Parathyroid adenoma (tissue), 2 donors: ENCODE measurements around the gene TMEM87B.

Experiments
- H2AFZ ChIP-seq: fragments of 300-600 bp; sonication (generic); one replicate; pipeline ENCODE4 v1.7.0; 2017; ENCODE audit warnings: antibody characterized with exemption, mild to moderate bottlenecking
- H3K27ac ChIP-seq: fragments of 300-600 bp; sonication (generic); one replicate; pipeline ENCODE4 v1.7.0; 2017
- H3K27me3 ChIP-seq: fragments of 300-600 bp; sonication (generic); one replicate; pipeline ENCODE4 v1.7.0; 2017; ENCODE audit warnings: low read length; ENCODE audit not compliant: control insufficient read depth, insufficient read depth
- H3K36me3 ChIP-seq: fragments of 300-600 bp; sonication (generic); one replicate; pipeline ENCODE4 v1.7.0; 2017; ENCODE audit warnings: low read length; ENCODE audit not compliant: control insufficient read depth, insufficient read depth
- H3K4me1 ChIP-seq: fragments of 300-600 bp; sonication (generic); one replicate; pipeline ENCODE4 v1.7.0; 2017; ENCODE audit warnings: control low read depth
- H3K4me2 ChIP-seq: fragments of 300-600 bp; sonication (generic); one replicate; pipeline ENCODE4 v1.7.0; 2017; ENCODE audit warnings: low read length
- H3K4me3 ChIP-seq: fragments of 300-600 bp; sonication (generic); one replicate; pipeline ENCODE4 v1.7.0; 2017; ENCODE audit warnings: low read depth, low read length
- H3K79me2 ChIP-seq: fragments of 300-600 bp; sonication (generic); one replicate; pipeline ENCODE4 v1.7.0; 2017; ENCODE audit warnings: control low read depth
- H3K9ac ChIP-seq: fragments of 300-600 bp; sonication (generic); one replicate; pipeline ENCODE4 v1.7.0; 2017; ENCODE audit warnings: mild to moderate bottlenecking
- H3K9me3 ChIP-seq: fragments of 300-600 bp; sonication (generic); one replicate; pipeline ENCODE4 v1.7.0; 2017; ENCODE audit warnings: low read length; ENCODE audit not compliant: control insufficient read depth
- TF ChIP-seq, protein P1 (sequence below): fragments of 300-600 bp; sonication (generic); IDR thresholded peaks from one replicate; pipeline ENCODE4 v1.7.0; 2017; ENCODE audit warnings: antibody characterized with exemption, mild to moderate bottlenecking
- donor health status: primary hyperparathyroidism.

The TMEM87B gene

DNA sequence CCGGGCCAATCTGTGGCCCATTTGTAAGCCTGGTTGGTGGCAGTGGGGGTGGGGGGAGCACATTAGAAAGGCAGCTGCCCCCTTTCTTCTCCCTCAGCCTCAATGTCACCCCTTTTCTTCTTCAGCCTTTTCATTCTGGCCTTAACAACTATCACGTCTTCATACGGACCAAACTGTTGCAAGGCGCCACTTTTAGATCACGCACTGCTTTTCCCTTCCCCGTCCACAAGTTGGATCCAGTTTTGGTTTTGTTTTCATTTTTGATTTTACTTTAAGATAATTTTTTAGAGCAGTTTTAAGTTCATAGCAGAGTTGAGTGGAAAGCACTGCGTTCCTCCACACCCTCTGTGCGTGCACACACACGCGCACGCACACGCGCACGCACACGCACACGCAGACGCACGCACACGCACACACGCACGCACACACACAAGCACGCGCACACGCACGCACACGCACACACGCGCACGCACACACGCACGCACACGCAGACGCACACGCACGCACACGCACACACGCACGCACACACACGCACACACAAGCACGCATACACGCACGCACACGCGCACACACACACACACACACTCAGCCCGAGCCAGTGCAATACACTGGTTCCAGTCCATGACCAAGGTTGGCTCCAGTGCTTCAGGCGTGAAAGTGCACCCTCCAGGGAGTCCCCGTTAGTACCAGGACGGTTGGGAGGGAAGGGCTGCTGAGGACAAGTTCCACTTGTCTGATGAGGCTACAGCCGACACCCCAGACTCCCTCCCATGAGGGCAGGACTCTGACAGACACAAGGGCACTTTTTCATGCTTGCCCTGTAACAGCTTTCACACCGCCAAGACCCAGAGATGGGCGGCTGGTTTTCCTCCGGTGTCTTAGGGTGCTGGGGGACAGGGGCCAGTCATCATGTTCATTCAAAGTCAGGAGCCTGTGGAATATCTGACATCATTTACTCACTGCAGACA is 105.5 kb downstream of the TMEM87B start:
- Histone ChIP-seq H3K27ac (no peak overlapping the region), H3K27me3 (no peaks in the 10 kb centered on the region), H3K4me1 (no peaks in the 10 kb centered on the region), H3K36me3 (no peaks in the 10 kb centered on the region), H3K9me3 (no peaks in the 10 kb centered on the region), H3K4me3 (no peak overlapping the region), H3K9ac (no peak overlapping the region), H3K79me2 (no peaks in the 10 kb centered on the region), H3K4me2 (no peak overlapping the region), H2AFZ (no peak overlapping the region)
- TF ChIP-seq, protein P1, sequence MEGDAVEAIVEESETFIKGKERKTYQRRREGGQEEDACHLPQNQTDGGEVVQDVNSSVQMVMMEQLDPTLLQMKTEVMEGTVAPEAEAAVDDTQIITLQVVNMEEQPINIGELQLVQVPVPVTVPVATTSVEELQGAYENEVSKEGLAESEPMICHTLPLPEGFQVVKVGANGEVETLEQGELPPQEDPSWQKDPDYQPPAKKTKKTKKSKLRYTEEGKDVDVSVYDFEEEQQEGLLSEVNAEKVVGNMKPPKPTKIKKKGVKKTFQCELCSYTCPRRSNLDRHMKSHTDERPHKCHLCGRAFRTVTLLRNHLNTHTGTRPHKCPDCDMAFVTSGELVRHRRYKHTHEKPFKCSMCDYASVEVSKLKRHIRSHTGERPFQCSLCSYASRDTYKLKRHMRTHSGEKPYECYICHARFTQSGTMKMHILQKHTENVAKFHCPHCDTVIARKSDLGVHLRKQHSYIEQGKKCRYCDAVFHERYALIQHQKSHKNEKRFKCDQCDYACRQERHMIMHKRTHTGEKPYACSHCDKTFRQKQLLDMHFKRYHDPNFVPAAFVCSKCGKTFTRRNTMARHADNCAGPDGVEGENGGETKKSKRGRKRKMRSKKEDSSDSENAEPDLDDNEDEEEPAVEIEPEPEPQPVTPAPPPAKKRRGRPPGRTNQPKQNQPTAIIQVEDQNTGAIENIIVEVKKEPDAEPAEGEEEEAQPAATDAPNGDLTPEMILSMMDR, result no peak

DNA sequence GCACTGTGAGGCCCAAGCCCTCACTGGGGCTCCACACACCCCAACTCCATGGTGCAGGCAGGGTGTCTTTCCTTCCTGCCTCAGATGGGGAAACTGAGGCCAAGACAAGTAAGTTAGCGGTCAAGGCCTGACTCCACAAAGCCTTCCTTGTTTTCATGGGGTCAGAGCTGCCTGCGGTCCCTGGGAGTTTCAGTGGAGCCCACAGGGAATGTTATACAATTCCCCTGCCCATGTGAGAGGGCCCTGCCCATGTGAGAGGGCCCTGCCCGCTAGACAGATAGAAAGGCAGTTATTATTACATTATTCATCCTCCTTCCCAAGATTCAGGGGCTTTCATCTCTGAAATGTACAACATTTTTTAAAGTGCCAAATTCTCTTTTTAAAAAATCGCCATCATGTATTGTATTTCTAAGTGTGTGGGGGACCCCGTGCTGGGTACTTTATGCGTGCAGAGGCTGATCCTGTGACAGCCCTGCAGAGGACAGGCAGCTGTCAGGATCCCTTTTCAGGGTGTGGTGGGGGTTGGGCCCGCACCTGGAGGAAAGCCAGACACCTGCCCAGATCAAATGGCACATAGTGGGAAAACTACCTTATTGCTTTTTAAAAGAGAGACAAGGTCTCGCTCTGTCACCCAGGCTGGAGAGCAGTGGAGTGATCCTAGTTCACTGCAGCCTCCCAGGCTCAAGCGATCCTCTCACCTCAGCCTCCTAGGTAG is 106.5 kb downstream of the TMEM87B start:
- no peak overlapping the region for H2AFZ ChIP-seq
- TF ChIP-seq, protein P1, result no peak

DNA sequence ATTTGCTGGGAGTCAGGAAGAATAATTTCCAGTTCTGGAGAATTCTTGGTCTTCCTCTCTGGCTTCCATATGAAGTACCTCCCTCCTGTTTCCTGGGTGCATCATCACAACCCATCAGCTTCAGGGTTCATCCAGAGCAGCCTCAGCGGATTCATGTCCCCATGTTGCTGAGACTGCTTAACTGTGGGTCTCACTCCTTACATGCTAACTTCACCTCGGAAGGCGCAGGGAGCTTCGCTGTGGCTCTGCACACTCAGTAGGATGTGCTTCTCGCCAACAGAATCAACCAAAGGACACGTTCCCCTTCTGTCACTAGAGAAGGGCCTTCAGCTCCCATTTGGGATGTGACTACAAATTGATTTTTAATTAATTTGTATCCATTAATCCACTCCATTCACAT is 107.3 kb downstream of the TMEM87B start:
- no peaks in the 10 kb centered on the region for H3K79me2 ChIP-seq
- H3K9me3 ChIP-seq, result no peaks in the 10 kb centered on the region
- H3K36me3 ChIP-seq, result no peaks in the 10 kb centered on the region
- H3K4me2 ChIP-seq, result no peak overlapping the region
- H3K9ac ChIP-seq, result no peak overlapping the region
- H2AFZ ChIP-seq, result no peak overlapping the region
- H3K27me3 ChIP-seq, result no peaks in the 10 kb centered on the region
- no peaks in the 10 kb centered on the region for H3K4me1 ChIP-seq
- TF ChIP-seq, protein P1, result no peak
- no peak overlapping the region for H3K27ac ChIP-seq
- H3K4me3 ChIP-seq, result no peak overlapping the region

More for the DNA sequence above, 106.5 kb downstream of the TMEM87B start:
- H3K27me3 ChIP-seq, result no peaks in the 10 kb centered on the region
- no peak overlapping the region for H3K27ac ChIP-seq
- no peaks in the 10 kb centered on the region for H3K4me1 ChIP-seq
- no peak overlapping the region for H3K4me3 ChIP-seq
- H3K9me3 ChIP-seq, result no peaks in the 10 kb centered on the region
- H3K79me2 ChIP-seq, result no peaks in the 10 kb centered on the region
- no peak overlapping the region for H3K9ac ChIP-seq
- H3K4me2 ChIP-seq, result no peak overlapping the region
- no peaks in the 10 kb centered on the region for H3K36me3 ChIP-seq

DNA sequence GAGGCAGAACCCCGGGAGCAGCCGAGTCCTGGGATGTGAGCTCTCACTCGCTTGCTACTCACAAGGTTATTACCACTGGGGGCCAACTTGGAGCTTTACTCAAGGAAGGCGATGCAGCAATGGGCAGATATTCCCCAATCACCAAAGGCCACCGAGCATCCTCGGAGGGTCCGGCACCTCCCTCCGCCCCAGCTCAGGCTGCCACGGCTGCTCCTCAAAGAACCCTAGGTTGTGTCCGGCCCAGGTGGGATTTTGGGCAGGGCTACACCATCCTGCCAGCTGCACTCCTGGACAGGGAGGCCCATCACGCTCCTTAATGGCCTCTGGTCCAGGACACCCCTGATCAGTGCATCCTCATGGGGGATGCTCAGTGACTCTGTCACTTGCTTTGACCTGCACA is 107.9 kb downstream of the TMEM87B start:
- Histone ChIP-seq H3K27me3 (no peaks in the 10 kb centered on the region), H3K4me1 (no peaks in the 10 kb centered on the region)
- TF ChIP-seq, protein P1, result no peak

More for the DNA sequence above, 107.9 kb downstream of the TMEM87B start:
- H3K4me3 ChIP-seq, result no peak overlapping the region
- H3K9ac ChIP-seq, result no peak overlapping the region
- no peak overlapping the region for H3K27ac ChIP-seq
- H3K4me2 ChIP-seq, result no peak overlapping the region
- H3K79me2 ChIP-seq, result no peaks in the 10 kb centered on the region
- no peaks in the 10 kb centered on the region for H3K9me3 ChIP-seq
- H2AFZ ChIP-seq, result no peak overlapping the region
- no peaks in the 10 kb centered on the region for H3K36me3 ChIP-seq
